Thoracic aorta (tissue), 2 donors: ENCODE results near the gene PTPN1. TPM values are rescaled to one million over a fixed set of nuclear protein-coding genes. Genes with fewer than 3 reads are reported as not detected.
A peak's percentile ranks its signal among the peaks of the same experiment; 100 is the strongest.
"Not testable (repeated sequence)": the region's sequence is repeated elsewhere in the genome, so short reads cannot be mapped to it uniquely, and the experiment has no call there.

Experiments used
- ATAC-seq: fragments of 150-250 bp; one replicate; pipeline ENCODE4 v1.8.0; 2017; ENCODE audit warnings: low read depth; ENCODE audit not compliant: insufficient number of reproducible peaks, low FRiP score
- DNase-seq: peaks from one replicate; pipeline ENCODE4 v3.0.0-alpha.2; 2020; ENCODE audit warnings: low spot score
- H3K27ac ChIP-seq, 2 donors: fragments of 200-600 bp; sonication (generic); 1 replicate in 1 of 2; 2 replicates in 1 of 2; pipeline ENCODE4 v1.5.1; 2016; ENCODE audit warnings: mild to moderate bottlenecking in 2 of 2, moderate library complexity in 2 of 2
- H3K27me3 ChIP-seq: fragments of 200-600 bp; sonication (generic); replicated peaks from 2 replicates; pipeline ENCODE4 v1.6.0; 2016; ENCODE audit warnings: mild to moderate bottlenecking; ENCODE audit not compliant: insufficient read depth
- H3K36me3 ChIP-seq: fragments of 200-600 bp; sonication (generic); one replicate; pipeline ENCODE4 v1.5.1; 2016
- H3K4me1 ChIP-seq, 2 donors: fragments of 200-600 bp; sonication (generic); 1 replicate in 1 of 2; 2 replicates in 1 of 2; pipeline versions ENCODE4 v1.5.1 to v1.6.0; 2016; ENCODE audit warnings: low read depth in 2 of 2, mild to moderate bottlenecking in 1 of 2; ENCODE audit not compliant: control insufficient read depth in 1 of 2
- H3K4me3 ChIP-seq: fragments of 200-600 bp; sonication (generic); 2 replicates; pipeline ENCODE4 v1.5.1; 2016; ENCODE audit warnings: mild to moderate bottlenecking
- H3K9me3 ChIP-seq: fragments of 200-600 bp; sonication (generic); 2 replicates; pipeline ENCODE4 v1.5.1; 2016
- total RNA-seq, 2 donors: library from RNA; depleted of rRNA; stranded (reverse); fragments of >200 nt; gene quantifications; one replicate each; pipeline versions ENCODE4 v1.1.0 to v1.2.3, GENCODE V29; 2016
- TF ChIP-seq, protein P1 (sequence below): fragments of 200-600 bp; sonication (generic); IDR thresholded peaks from one replicate; pipeline ENCODE4 v1.5.1; 2019; ENCODE audit warnings: antibody characterized with exemption

The PTPN1 gene
- total RNA-seq, 2 donors from 2014 or later: 32.5 to 68.9 TPM

DNA sequence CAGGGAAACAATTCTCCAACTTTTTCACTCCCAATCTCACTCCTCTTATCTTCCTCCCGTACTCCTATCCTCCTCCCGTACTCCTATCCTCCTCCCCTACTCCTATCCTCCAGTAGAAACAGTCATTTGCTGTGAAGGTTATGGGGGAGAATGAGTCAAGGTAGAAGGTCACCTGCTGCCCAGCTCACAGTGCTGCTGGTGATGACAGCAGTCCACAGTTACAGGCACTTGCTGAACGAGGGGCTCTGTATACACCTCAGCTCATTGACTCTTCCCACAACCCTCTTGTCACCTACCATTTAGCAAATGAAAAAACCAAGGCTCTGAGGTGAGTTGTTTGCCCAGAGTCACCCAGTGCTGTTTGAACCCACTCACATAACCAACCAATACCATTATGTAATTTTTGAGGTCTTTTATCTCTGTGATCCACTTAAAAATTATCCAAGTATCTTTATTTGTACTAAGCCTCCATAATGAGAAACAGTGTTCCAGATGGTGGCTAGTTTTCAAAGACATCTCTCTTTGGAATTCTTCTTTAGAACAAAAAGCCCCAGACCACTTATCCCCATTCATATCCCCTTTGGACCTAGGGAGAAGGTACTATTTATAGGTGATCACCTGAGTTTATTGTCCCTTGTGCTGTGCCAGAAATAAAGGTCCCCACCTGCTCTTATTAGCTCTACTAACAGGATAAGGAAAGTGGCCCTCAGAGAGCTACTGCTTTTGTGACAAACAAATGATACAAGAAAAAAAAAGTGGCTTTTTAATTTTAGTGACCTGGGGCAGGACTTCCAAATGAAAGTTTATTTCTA, 53.2 kb downstream of the PTPN1 start:
- DNase-seq (no peak), ATAC-seq (no peak)
- Histone ChIP-seq H3K27ac (no peak overlapping the region), H3K4me1 (peaks cover 20 to 52% of the 10 kb centered on the region in 2 donors), H3K36me3 (peaks cover 4% of the 10 kb centered on the region), H3K4me3 (no peak overlapping the region), H3K27me3 (no peaks in the 10 kb centered on the region), H3K9me3 (no peaks in the 10 kb centered on the region)
- TF ChIP-seq, protein P1, sequence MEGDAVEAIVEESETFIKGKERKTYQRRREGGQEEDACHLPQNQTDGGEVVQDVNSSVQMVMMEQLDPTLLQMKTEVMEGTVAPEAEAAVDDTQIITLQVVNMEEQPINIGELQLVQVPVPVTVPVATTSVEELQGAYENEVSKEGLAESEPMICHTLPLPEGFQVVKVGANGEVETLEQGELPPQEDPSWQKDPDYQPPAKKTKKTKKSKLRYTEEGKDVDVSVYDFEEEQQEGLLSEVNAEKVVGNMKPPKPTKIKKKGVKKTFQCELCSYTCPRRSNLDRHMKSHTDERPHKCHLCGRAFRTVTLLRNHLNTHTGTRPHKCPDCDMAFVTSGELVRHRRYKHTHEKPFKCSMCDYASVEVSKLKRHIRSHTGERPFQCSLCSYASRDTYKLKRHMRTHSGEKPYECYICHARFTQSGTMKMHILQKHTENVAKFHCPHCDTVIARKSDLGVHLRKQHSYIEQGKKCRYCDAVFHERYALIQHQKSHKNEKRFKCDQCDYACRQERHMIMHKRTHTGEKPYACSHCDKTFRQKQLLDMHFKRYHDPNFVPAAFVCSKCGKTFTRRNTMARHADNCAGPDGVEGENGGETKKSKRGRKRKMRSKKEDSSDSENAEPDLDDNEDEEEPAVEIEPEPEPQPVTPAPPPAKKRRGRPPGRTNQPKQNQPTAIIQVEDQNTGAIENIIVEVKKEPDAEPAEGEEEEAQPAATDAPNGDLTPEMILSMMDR: no peak

DNA sequence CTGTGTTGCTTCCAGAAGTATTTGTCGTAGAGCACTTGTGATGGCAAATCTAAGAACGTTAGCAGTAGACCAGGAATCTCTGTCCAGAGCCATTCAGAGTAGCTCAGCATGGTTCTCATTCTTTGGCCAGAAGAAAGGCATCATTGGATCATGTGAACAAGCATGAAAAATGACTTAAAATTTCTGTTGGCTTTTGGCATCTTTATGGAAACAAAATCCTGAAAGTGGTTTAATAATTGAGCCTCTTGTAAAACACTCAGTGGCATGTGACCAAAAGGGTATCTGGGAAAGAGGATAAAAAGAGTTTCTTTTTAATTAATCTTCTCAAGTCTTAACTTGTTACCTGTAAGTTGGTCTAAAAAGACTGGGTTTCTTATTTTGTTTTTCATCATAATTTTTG, 55.2 kb downstream of the PTPN1 start:
- Histone ChIP-seq H3K4me1 (peaks cover 16 to 53% of the 10 kb centered on the region in 2 donors), H3K27me3 (no peaks in the 10 kb centered on the region), H3K4me3 (no peak overlapping the region), H3K27ac (peak overlapping the region in 1 of 2 donors; percentile 25), H3K36me3 (peaks cover 16% of the 10 kb centered on the region), H3K9me3 (no peaks in the 10 kb centered on the region)
- DNase-seq (no peak), ATAC-seq (no peak)
- TF ChIP-seq, protein P1: no peak

DNA sequence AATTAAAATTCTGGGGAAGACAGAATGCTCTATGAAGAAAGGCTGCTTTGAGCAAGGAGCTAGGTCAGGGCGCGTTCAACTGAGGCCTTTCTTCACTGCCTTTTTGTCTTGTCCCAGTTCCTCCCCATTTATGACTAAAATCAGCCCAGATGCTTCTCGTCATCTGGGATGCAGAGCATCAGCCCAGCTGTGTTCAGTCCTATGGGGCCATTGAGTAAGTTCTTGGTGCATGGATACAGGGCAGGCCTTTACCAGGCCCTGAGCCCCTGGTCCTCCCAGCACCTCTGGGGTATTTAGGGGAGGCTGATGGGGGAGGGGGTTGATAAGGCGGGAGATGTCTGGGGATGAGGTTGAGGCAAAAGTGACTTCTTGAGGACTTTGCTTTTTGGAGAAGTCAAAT, 55.7 kb downstream of the PTPN1 start:
- ATAC-seq (no peak), DNase-seq (no peak)
- Histone ChIP-seq H3K36me3 (peaks cover 16% of the 10 kb centered on the region), H3K4me3 (no peak overlapping the region), H3K4me1 (peaks cover 11 to 50% of the 10 kb centered on the region in 2 donors), H3K27ac (no peak overlapping the region), H3K27me3 (no peaks in the 10 kb centered on the region), H3K9me3 (no peaks in the 10 kb centered on the region)
- TF ChIP-seq, protein P1: no peak

DNA sequence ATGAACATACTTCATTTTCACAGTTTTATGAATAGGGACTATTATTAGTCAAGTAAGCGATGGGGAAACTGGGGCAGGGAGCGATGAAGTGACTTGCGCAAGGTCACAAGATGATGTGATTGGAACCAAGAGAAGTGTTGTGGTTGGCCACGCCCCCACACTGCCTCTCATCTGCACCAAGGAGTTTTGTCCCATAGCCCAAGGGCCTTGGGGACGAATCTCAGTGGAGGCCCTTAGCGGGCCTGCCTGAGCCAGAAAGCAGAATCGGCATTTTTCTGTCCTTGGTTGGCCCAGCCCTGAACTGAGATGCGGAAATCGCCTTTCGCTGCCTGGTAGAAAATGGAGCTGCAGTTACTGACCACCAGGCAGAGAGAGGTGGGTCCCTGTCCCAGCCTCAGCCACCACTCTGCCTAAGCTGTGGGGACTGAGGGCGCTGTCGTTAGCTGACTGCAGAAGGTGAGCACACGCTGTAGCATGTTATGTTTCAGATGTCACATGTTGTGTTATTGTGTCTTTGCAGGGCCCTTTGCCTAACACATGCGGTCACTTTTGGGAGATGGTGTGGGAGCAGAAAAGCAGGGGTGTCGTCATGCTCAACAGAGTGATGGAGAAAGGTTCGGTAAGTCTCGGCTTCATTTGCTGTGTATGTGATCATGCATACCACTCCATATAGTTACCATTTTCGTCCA, 57.8 kb downstream of the PTPN1 start:
- Histone ChIP-seq H3K27me3 (no peaks in the 10 kb centered on the region), H3K27ac (no peak overlapping the region), H3K9me3 (no peaks in the 10 kb centered on the region), H3K4me3 (no peak overlapping the region), H3K4me1 (peaks cover 10 to 45% of the 10 kb centered on the region in 2 donors), H3K36me3 (peaks cover 16% of the 10 kb centered on the region)
- no peak for ATAC-seq
- TF ChIP-seq, protein P1: no peak
- DNase-seq: no peak

DNA sequence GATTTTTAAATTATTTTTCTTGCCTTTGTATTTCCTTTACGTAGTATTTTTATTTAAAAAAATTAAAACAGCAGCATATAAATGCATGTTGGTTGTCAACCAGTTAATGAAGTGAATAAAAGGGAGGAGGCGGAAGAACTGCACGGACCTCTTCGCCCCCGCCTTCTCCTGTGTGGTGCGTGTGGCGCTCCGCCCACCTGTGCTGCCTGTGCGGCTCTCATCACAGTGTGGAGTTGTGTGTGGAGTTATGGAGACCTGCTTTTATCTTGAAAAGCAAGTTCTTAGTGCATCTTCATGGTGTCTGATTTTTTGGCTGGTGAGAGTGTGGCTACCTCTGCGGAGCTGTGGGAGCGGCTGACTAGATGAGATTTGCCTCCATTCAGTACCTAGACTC, 58.4 kb downstream of the PTPN1 start:
- ATAC-seq: no peak
- Histone ChIP-seq H3K27ac (no peak overlapping the region), H3K36me3 (peaks cover 16% of the 10 kb centered on the region), H3K4me3 (no peak overlapping the region), H3K4me1 (peaks cover 15 to 49% of the 10 kb centered on the region in 2 donors), H3K9me3 (no peaks in the 10 kb centered on the region), H3K27me3 (no peaks in the 10 kb centered on the region)
- TF ChIP-seq, protein P1: no peak
- no peak for DNase-seq

DNA sequence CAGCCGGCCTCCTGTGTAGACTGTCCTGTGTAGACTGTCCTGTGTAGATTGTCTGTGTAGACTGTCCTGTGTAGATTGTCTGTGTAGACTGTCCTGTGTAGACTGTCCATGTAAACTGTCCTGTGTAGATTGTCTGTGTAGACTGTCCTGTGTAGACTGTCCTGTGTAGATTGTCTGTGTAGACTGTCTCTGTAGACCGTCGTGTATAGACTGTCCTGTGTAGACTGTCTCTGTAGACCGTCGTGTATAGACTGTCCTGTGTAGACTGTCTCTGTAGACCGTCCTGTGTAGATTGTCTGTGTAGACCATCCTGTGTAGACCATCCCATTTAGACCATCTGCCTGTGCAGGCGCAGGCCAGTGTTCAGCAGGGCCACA, 59.3 kb downstream of the PTPN1 start:
- H3K27me3 ChIP-seq, DNase-seq, H3K27ac ChIP-seq, H3K4me3 ChIP-seq, ATAC-seq, H3K9me3 ChIP-seq: not testable (repeated sequence)
- H3K4me1 ChIP-seq: peaks cover 19 to 51% of the 10 kb centered on the region in 2 donors
- H3K36me3 ChIP-seq: peaks cover 18% of the 10 kb centered on the region
